ENCODE data around the gene JARID2. TPM values are rescaled to one million over a fixed set of nuclear protein-coding genes. Genes with fewer than 3 reads are reported as not detected.

The JARID2 gene
- polyA plus RNA-seq, 5 donors = 14.7 to 18.1 (median 17.7) TPM

- no peak for DNase-seq
These were observed 128.2 kb downstream of the JARID2 start for GRCh38 chr6:15374119-15374518.

DNA sequence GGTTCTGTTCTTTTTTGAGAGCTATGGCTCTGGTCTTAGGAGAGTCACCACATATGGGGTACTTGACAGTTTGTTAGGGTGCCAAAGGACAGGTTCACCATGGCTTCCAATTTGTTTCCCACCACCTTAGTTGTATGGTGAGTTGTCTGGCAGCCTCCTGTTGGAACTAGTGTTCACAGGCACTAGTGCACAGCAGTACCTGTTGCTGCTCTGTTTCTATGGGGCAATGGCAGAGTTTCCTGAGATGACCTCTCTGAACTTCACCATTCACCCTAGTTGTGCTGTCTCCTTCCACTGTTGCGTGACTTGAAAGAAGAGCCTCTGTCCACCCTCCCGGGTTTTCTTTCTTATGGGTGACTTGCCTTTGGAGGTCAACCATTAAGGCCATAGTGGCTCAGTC is 129.1 kb downstream of the JARID2 start:
- no peak for DNase-seq

GRCh38 chr6:15375638-15376290 is 129.9 kb downstream of the JARID2 start:
- no peak for DNase-seq

- no peak for DNase-seq
These were observed 131.1 kb downstream of the JARID2 start for GRCh38 chr6:15376900-15377487.

- DNase-seq = no peak
These were observed 132.4 kb downstream of the JARID2 start for GRCh38 chr6:15378272-15378671.

DNA sequence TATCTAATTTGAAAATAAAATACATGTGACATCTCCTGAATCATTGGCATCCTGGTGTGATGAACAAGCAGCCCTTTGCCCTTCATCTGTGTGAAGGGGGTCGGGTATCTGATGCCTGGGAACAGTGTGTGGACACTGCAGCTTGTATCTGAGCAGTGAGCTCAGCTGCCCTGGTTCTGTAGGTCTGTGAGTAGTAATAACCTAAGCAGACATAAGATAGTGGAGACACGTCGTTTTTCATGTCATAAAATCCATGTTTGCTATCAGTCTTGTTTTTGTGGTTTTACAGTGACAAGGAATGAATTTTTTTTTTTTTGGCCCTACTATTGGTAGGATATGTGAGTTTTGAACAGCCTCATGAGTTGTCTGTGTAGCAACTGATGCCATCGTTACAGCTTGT is 133.0 kb downstream of the JARID2 start:
- DNase-seq = no peak

- DNase-seq = no peak
These were observed 134.5 kb downstream of the JARID2 start for GRCh38 chr6:15380351-15380750.

- no peak for DNase-seq
These were observed 136.2 kb downstream of the JARID2 start for GRCh38 chr6:15382089-15382488.

- DNase-seq = no peak
These were observed 136.8 kb downstream of the JARID2 start for GRCh38 chr6:15382712-15383111.

DNA sequence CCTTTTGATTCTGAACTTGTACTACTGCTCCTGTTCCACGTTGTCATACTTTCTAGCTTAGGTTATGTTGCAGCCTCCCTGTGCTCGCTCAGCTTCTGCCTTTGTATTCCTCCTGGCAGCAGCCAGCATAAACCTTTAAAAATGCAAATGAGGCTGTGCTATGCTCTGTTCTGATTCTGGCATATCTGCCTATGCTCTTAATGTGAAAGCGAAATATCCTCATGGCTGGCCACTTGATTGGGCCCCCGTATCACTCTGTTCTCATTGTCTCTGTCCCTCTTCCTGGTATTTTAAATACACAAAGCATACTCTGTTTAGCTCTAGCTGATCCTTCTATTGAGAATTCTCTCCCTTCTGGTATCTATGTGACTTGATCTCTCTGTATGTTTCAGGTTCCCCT is 139.0 kb downstream of the JARID2 start:
- no peak for DNase-seq

GRCh38 chr6:15385521-15385920 is 139.7 kb downstream of the JARID2 start:
- no peak for DNase-seq

- no peak for DNase-seq
These were observed 140.4 kb downstream of the JARID2 start for GRCh38 chr6:15386110-15386755.

GRCh38 chr6:15386756-15387112 is 140.9 kb downstream of the JARID2 start:
- no peak for DNase-seq

- DNase-seq = no peak
These were observed 141.2 kb downstream of the JARID2 start for GRCh38 chr6:15387118-15387517.

DNA sequence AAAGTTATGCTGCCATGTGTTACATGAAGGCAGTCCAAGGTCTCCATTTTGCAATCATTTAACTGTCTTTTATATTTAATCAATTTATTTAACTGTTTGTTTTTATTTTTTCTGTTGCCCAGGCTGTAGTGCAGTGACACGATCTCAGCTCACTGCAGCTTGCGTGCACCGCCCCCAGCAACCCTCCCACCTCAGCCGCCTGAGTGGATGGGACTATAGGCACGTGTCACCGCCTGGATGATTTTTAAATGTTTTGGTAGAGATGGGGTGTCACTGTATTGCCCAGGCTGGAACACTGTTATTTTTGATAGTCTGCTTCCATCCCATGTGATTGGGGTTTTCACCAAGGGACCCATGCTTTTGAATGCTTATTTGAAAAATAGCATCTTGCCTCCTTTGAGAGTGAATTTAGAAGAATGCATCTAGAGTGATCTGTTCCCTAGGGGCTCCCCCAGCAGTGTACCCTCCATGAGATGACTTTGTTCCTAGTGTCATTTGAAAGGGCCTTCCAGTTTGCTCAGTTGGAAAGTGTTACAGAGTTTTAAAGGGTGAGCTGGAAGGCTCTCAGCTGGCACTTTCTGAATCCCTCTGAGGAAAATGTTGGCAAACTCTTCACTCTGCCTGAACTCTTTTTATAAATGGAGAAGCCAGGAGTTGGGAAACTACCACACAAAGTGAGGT is 143.4 kb downstream of the JARID2 start:
- DNase-seq = peak; percentile 79 to 82

- peak; percentile 62 to 78 for DNase-seq
These were observed 144.2 kb downstream of the JARID2 start for GRCh38 chr6:15389765-15390723.

DNA sequence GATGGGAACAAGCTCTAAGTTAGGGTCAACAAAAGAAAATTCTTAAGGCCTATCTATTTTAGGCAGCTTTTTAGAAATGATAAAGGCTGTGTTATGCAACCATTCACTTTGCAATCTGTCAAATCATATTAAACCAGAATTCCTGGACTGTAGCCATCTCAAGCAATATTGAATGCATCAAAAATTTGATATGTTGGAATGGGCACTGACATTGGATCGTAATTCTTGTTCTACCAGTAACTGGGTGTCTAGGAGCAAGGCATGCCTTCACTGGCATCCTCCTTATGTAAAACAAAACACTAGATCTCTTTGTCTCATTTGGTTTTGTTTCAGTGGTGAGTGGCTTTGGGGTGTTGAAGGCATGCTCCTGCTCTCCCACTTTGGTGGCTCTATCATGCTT is 145.6 kb downstream of the JARID2 start:
- DNase-seq = no peak

- no peak for DNase-seq
These were observed 146.3 kb downstream of the JARID2 start for GRCh38 chr6:15392182-15392581.

- no peak for DNase-seq
These were observed 147.7 kb downstream of the JARID2 start for GRCh38 chr6:15393605-15394004.

- no peak for DNase-seq
These were observed 149.2 kb downstream of the JARID2 start for GRCh38 chr6:15395087-15395486.

DNA sequence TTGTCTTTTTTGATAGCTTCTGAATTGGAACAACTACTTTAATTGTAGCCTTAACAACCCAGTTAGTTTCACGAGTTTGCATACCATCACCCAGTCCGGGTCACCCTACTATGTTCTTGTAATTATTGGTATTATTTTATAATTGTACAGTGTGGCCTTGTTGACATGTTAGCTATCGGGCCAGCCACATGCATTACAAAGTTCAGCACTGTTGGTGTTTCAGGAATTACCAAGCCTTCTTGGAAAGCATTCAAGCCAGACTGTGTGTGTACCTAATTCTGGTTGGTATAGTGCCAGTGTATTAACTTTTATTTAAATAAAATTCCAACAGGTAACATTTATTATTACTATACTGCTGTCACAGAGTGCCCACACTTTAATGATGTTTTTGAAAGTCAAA is 150.9 kb downstream of the JARID2 start:
- no peak for DNase-seq
